Smooth muscle cell (in vitro differentiated cells): ENCODE measurements around the gene NR1H3. TPM values are rescaled to one million over a fixed set of nuclear protein-coding genes. Genes with fewer than 3 reads are reported as not detected.

Experiments
- DNase-seq: peaks from one replicate; lab custom pipeline; 2025; ENCODE audit not compliant: unreplicated experiment; lab: John Stamatoyannopoulos, UW
- H2AFZ ChIP-seq: fragments of 200-600 bp; sonication (generic); 2 replicates; pipeline ENCODE4 v1.6.0; 2016; ENCODE audit warnings: antibody characterized with exemption, low read depth, mild to moderate bottlenecking
- H3F3A ChIP-seq: fragments of 200-600 bp; sonication (generic); 2 replicates; pipeline ENCODE4 v1.6.0; 2017; ENCODE audit warnings: antibody characterized with exemption, low read depth
- H3K27ac ChIP-seq: fragments of 200-600 bp; sonication (generic); 2 replicates; pipeline ENCODE4 v1.5.1; 2016; ENCODE audit warnings: low read depth, mild to moderate bottlenecking
- H3K27me3 ChIP-seq: fragments of 200-600 bp; sonication (generic); 2 replicates; pipeline ENCODE4 v1.6.1; 2016; ENCODE audit warnings: low read depth, mild to moderate bottlenecking
- H3K36me3 ChIP-seq: fragments of 200-600 bp; sonication (generic); 2 replicates; pipeline ENCODE4 v1.5.1; 2016; ENCODE audit warnings: low read depth
- H3K4me1 ChIP-seq: fragments of 200-600 bp; sonication (generic); 2 replicates; pipeline ENCODE4 v1.5.1; 2016; ENCODE audit warnings: low read depth
- H3K4me2 ChIP-seq: fragments of 200-600 bp; sonication (generic); 2 replicates; pipeline ENCODE4 v1.6.0; 2016; ENCODE audit warnings: mild to moderate bottlenecking
- H3K4me3 ChIP-seq: fragments of 200-600 bp; sonication (generic); 2 replicates; pipeline ENCODE4 v1.5.1; 2016; ENCODE audit warnings: mild to moderate bottlenecking
- H3K79me2 ChIP-seq: fragments of 200-600 bp; sonication (generic); 2 replicates; pipeline ENCODE4 v1.6.0; 2016; ENCODE audit warnings: low read depth, mild to moderate bottlenecking
- H3K9ac ChIP-seq: fragments of 200-600 bp; sonication (generic); 2 replicates; pipeline ENCODE4 v1.6.0; 2016; ENCODE audit warnings: low read depth
- H3K9me3 ChIP-seq: fragments of 200-600 bp; sonication (generic); replicated peaks from 2 replicates; pipeline ENCODE4 v1.5.1; 2016; ENCODE audit warnings: low read depth
- H4K20me1 ChIP-seq: fragments of 200-600 bp; sonication (generic); 2 replicates; pipeline ENCODE4 v1.6.0; 2016; ENCODE audit warnings: low read depth
- CTCF ChIP-seq: fragments of 200-600 bp; sonication (generic); IDR thresholded peaks from 2 replicates; pipeline ENCODE4 v1.5.1; 2017; ENCODE audit warnings: borderline replicate concordance, mild to moderate bottlenecking, antibody characterized with exemption; ENCODE audit not compliant: insufficient read depth, poor library complexity, severe bottlenecking
- WGBS: methylation state at CpG from one replicate; pipeline ENCODE4 v1.1.7; 2016; ENCODE audit warnings: low lambda C conversion rate; 5-methylcytosine and 5-hydroxymethylcytosine counted together
- polyA plus RNA-seq: library from polyadenylated mRNA; unstranded; fragments of >200 nt; fragmentation: Nextera tagmentation; extraction: Ambion mirVana; gene quantifications from 2 replicates; pipeline ENCODE4 v1.2.1, GENCODE V29; 2016
- total RNA-seq: library from RNA; depleted of rRNA; stranded (reverse); fragments of >200 nt; gene quantifications from 2 replicates; pipeline ENCODE4 v1.2.3, GENCODE V29; 2014

NR1H3 gene
- total and polyA plus RNA-seq, 2 experiments from 2014 or later: 8.1 to 13.7 TPM

- 99% methylated on average over 5 of the region's 5 CpGs for WGBS
- Histone ChIP-seq H3K4me1 (no peaks in the 10 kb centered on the region), H3K27ac (no peak overlapping the region), H2AFZ (no peak overlapping the region), H3K9me3 (no peaks in the 10 kb centered on the region), H3K36me3 (peaks cover 3% of the 10 kb centered on the region), H3K27me3 (no peaks in the 10 kb centered on the region), H3K4me3 (no peak overlapping the region), H3K79me2 (no peaks in the 10 kb centered on the region), H3K4me2 (no peak overlapping the region), H3K9ac (no peak overlapping the region), H3F3A (no peaks in the 10 kb centered on the region), H4K20me1 (no peaks in the 10 kb centered on the region)
- no peak for TF ChIP-seq CTCF
- DNase-seq: no peak
These were observed 59.5 kb downstream of the NR1H3 start for GRCh38 chr11:47317064-47317828.

GRCh38 chr11:47318166-47318565 is 60.4 kb downstream of the NR1H3 start:
- no peaks in the 10 kb centered on the region for H4K20me1 ChIP-seq
- 100% methylated on average over 2 of the region's 2 CpGs for WGBS

More at GRCh38 chr11:47318166-47318565, 60.4 kb downstream of the NR1H3 start:
- Histone ChIP-seq H3K27me3 (no peaks in the 10 kb centered on the region), H3K79me2 (no peaks in the 10 kb centered on the region), H3K4me1 (no peaks in the 10 kb centered on the region), H3F3A (no peaks in the 10 kb centered on the region), H3K4me2 (no peak overlapping the region), H3K36me3 (peaks cover 3% of the 10 kb centered on the region), H3K9me3 (no peaks in the 10 kb centered on the region), H2AFZ (no peak overlapping the region), H3K4me3 (no peak overlapping the region), H3K27ac (no peak overlapping the region), H3K9ac (no peak overlapping the region)
- no peak for TF ChIP-seq CTCF
- DNase-seq: no peak

Other genes starting within 250 kb of the NR1H3 start
- gene ARFGAP2, start 81.1 kb upstream of the NR1H3 start, total RNA-seq: 71.9 and 76.5 TPM in 2 replicates
- gene ARFGAP2, start 81.1 kb upstream of the NR1H3 start, polyA plus RNA-seq: 58.6 and 70.1 TPM in 2 replicates
- 24.8 and 27.3 TPM in 2 replicates for gene PACSIN3, start 71.6 kb upstream of the NR1H3 start, total RNA-seq
- gene PACSIN3, start 71.6 kb upstream of the NR1H3 start, polyA plus RNA-seq: 55.7 and 85.9 TPM in 2 replicates
- 60.1 and 64.4 TPM in 2 replicates for gene DDB2, start 43.0 kb upstream of the NR1H3 start, total RNA-seq
- gene DDB2, start 43.0 kb upstream of the NR1H3 start, polyA plus RNA-seq: 96.0 and 104 TPM in 2 replicates
- 31.4 and 62.4 TPM in 2 replicates for gene ACP2, start 9.2 kb upstream of the NR1H3 start, total RNA-seq
- 25.0 and 26.3 TPM in 2 replicates for gene ACP2, start 9.2 kb upstream of the NR1H3 start, polyA plus RNA-seq
- 24.2 and 27.7 TPM in 2 replicates for gene MADD, start 12.1 kb downstream of the NR1H3 start, total RNA-seq
- 13.1 and 15.0 TPM in 2 replicates for gene MADD, start 12.1 kb downstream of the NR1H3 start, polyA plus RNA-seq
- gene MYBPC3, start 94.7 kb downstream of the NR1H3 start, total RNA-seq: not detected in 2 replicates
- gene MYBPC3, start 94.7 kb downstream of the NR1H3 start, polyA plus RNA-seq: 0.03 and 0.25 TPM in 2 replicates
- not detected in 2 replicates for gene SPI1, start 120.6 kb downstream of the NR1H3 start, total RNA-seq
- gene SPI1, start 120.6 kb downstream of the NR1H3 start, polyA plus RNA-seq: not detected in 2 replicates
- gene SLC39A13, start 150.6 kb downstream of the NR1H3 start, total RNA-seq: 51.7 and 56.9 TPM in 2 replicates
- gene SLC39A13, start 150.6 kb downstream of the NR1H3 start, polyA plus RNA-seq: 138 and 143 TPM in 2 replicates
- 71.2 and 99.8 TPM in 2 replicates for gene PSMC3, start 168.4 kb downstream of the NR1H3 start, total RNA-seq
- gene PSMC3, start 168.4 kb downstream of the NR1H3 start, polyA plus RNA-seq: 200 and 211 TPM in 2 replicates
- gene RAPSN, start 191.1 kb downstream of the NR1H3 start, total RNA-seq: not detected in 2 replicates
- 0.41 and 0.96 TPM in 2 replicates for gene RAPSN, start 191.1 kb downstream of the NR1H3 start, polyA plus RNA-seq